Right cardiac atrium (tissue), 5 donors: ENCODE data around the gene COL4A2. TPM values are rescaled to one million over a fixed set of nuclear protein-coding genes. Genes with fewer than 3 reads are reported as not detected.
"Not testable (repeated sequence)": the region's sequence is repeated elsewhere in the genome, so short reads cannot be mapped to it uniquely, and the experiment has no call there.

Experiments used
- ATAC-seq, 2 donors: fragments of 200-7000 bp; cut with Tn5 transposase; one replicate each; pipeline versions ENCODE4 v1.8.0 to v1.9.1; 2020; ENCODE audit warnings: moderate library complexity in 2 of 2, mild to moderate bottlenecking in 1 of 2
- DNase-seq, 3 donors: peaks; one replicate each; pipeline ENCODE4 v3.0.0-alpha.2; 2020
- H3K27ac ChIP-seq: one replicate; pipeline ENCODE4 v1.5.1; 2013; ENCODE audit warnings: mild to moderate bottlenecking, low read length, control low read depth, moderate library complexity
- H3K27me3 ChIP-seq: one replicate; pipeline ENCODE4 v1.6.1; 2013; ENCODE audit not compliant: control insufficient read depth, insufficient read depth
- H3K4me1 ChIP-seq: one replicate; pipeline ENCODE4 v1.6.1; 2013; ENCODE audit warnings: low read length; ENCODE audit not compliant: control insufficient read depth, insufficient read depth
- H3K4me3 ChIP-seq: one replicate; pipeline ENCODE4 v1.5.1; 2013; ENCODE audit warnings: low read length, control low read depth
- H3K9me3 ChIP-seq: one replicate; pipeline ENCODE4 v1.6.1; 2013; ENCODE audit warnings: low read length; ENCODE audit not compliant: control insufficient read depth
- WGBS: extraction: QIAGEN DNeasy Blood & Tissue Kit; methylation state at CpG from one replicate; pipeline ENCODE4 v1.1.7; 2013; 5-methylcytosine and 5-hydroxymethylcytosine counted together
- intact Hi-C, 4 donors: fragments of 100-400 bp; cut with DNase I; formaldehyde crosslinking; loops; one replicate each; pipeline versions ENCODE4 v1.11.0 to v1.14.0; 2022 to 2023
- polyA plus RNA-seq: library from polyadenylated mRNA; stranded (reverse); fragments of 200-250 nt; gene quantifications from one replicate; pipeline ENCODE4 v1.2.3, GENCODE V29; 2013
- total RNA-seq, 4 donors: library from RNA; stranded (reverse); fragmentation: NEBNext Ultra II Directional; extraction: Animal tissue kit (Norgen Biotek cat#: 25700); gene quantifications; one replicate each; pipeline ENCODE4 v1.2.1, GENCODE V29; 2021
- donor health status: healthy with polysubstance abuse.
- donor health status: DM: no; HTN: yes; CAD: no.
- donor health status: DM: no; HTN: no; CAD: no.
- donor health status: DM: no; HTN: yes; CAD: no; lungs with severe emphysema.
- donor health status: DM: yes; HTN: yes; CAD: no.

The COL4A2 gene
- total and polyA plus RNA-seq, 5 donors = 84.7 to 268 (median 103) TPM

DNA sequence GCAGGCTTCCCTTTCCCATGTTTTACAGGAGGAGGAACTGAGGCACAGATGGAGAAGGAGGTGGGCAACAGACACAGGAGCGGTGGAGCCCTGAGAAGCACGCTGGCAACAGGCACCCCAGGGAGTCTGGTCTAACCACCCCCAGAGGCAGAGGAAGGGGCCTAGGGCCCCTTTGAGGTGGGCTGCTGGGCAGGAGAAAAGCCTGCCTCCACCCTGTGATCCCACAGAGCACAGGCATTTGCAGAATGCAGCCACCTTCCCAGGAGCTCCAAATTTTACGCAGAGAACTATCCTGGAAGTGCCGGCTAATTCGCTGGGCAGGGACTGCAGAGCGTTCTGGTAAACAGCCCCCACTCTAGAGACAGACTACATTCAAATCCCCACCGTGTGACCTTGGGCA is 224.0 kb downstream of the COL4A2 start:
- Histone ChIP-seq H3K4me1 (peaks cover 4% of the 10 kb centered on the region), H3K4me3 (no peak overlapping the region), H3K27me3 (no peaks in the 10 kb centered on the region), H3K9me3 (no peaks in the 10 kb centered on the region), H3K27ac (no peak overlapping the region)
- intact Hi-C loops = no loop called here
- DNase-seq = no peak
- WGBS = 95% methylated on average over 7 of the region's 7 CpGs
- ATAC-seq = no peak

DNA sequence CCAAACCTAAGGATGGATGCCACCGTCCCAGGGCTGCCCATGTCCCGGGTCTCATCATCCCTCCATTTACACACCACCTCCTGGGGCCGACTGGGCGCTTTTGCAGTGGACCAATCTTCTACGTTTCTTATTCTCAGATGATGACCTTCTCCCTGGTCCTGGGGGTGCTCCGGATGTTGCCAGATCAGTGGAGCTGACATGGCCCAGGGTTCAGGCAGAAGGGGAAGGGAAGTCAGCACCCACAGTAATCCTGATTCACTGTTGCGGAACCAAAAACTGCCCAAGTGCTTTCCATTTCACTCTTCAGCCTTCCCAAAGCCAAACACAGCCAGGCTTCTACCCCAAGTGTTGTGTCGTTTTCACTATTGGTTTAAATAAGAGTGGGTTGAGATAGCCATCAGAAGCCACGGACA is 224.6 kb downstream of the COL4A2 start:
- Histone ChIP-seq H3K27me3 (no peaks in the 10 kb centered on the region), H3K4me1 (peaks cover 3% of the 10 kb centered on the region), H3K4me3 (no peak overlapping the region), H3K27ac (no peak overlapping the region), H3K9me3 (no peaks in the 10 kb centered on the region)
- no peak for ATAC-seq
- peak in 1 of 3 donors; percentile 37 for DNase-seq
- 78% methylated on average over 9 of the region's 9 CpGs for WGBS
- intact Hi-C loops = no loop called here

DNA sequence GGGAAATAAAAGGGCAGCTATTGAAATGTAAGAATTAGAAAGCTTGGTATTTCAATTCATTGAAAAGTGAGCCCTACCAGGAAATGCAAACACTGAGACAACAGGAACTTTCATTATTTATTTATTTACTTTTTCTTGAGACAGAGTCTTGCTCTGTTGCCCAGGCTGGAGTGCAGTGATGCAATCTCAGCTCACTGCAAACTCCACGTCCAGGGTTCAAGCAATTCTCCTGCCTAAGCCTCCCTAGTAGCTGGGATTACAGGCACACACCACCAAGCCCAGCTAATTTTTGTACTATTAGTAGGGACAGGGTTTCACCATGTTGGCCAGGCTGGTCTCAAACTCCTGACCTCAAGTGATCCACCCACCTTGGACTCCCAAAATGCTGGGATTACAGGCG is 225.2 kb downstream of the COL4A2 start:
- H3K9me3 ChIP-seq, H3K27ac ChIP-seq, ATAC-seq, intact Hi-C loops, DNase-seq, H3K27me3 ChIP-seq, H3K4me1 ChIP-seq, H3K4me3 ChIP-seq: not testable (repeated sequence)
- 76% methylated on average over 2 of the region's 2 CpGs for WGBS

DNA sequence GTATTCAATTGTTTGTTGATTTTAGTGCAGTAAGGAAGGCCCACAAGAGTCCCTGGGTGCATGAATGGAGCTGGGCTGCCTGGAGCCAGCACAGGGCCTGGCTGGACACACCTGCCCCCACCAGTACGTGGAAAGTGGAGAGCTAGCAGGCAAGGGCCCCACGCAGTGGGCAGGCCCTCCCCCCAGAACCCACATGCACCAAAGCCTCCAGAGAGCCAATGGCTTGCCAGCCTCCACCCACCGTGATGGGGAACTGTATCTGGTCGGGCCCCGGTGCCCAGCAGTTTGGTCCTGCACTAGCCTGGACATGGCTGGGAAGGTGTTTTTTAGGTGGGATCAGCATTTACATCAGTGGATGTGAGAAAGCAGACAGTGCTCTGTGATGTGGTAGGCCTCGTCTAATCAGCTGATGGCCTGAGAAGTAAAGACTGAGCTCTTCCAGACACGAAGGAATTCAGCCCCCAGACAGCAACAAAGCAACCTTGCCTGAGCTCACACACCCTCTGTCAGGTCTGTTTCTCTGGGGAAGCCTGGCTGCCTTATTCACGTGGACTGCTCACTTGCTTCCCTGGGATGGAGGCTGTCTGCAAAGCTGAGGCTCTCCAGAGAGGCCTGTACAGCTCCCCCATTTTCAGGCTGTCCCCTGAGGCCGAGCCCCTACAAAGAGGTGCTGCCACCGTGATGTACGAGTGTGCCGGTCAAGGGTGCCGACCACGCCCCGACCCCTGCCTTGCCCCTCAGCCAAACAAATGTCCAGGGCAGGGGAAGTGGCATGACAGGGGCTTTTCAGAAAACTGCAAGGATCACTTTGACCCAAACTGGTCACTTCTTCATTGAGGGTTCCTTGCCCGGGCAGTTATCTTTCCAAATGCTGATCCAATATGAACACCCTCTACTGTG is 226.9 kb downstream of the COL4A2 start:
- WGBS = 87% methylated on average over 16 of the region's 16 CpGs
- peak in 1 of 3 donors; percentile 24 for DNase-seq
- Histone ChIP-seq H3K9me3 (no peaks in the 10 kb centered on the region), H3K27me3 (no peaks in the 10 kb centered on the region), H3K4me1 (peaks cover 5% of the 10 kb centered on the region), H3K27ac (no peak overlapping the region), H3K4me3 (no peak overlapping the region)
- intact Hi-C loops = no loop called here
- ATAC-seq = no peak

DNA sequence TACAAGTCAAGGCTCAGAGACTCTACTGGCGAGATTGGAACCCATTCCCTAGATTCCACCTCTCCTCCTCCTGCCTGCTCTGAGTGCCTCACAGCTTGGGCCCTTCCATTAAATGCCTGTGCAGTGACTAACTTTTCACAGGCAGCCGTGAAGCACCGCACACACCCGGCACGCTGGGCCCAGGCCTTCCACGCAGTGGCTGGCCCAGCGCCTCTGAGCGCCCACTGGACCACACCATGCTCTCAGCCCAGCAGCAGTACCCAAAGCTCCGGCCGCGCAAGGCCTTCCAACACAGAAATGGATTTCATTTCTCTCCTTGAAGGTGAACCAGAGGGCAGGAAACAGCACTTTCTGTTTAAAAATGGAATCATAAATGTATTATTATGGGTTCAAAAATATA is 228.4 kb downstream of the COL4A2 start:
- no peaks in the 10 kb centered on the region for H3K9me3 ChIP-seq
- intact Hi-C loops = no loop called here
- no peak overlapping the region for H3K27ac ChIP-seq
- ATAC-seq (no peak), DNase-seq (no peak)
- no peak overlapping the region for H3K4me3 ChIP-seq
- peaks cover 5% of the 10 kb centered on the region for H3K4me1 ChIP-seq
- WGBS = 95% methylated on average over 11 of the region's 11 CpGs
- H3K27me3 ChIP-seq = no peaks in the 10 kb centered on the region

DNA sequence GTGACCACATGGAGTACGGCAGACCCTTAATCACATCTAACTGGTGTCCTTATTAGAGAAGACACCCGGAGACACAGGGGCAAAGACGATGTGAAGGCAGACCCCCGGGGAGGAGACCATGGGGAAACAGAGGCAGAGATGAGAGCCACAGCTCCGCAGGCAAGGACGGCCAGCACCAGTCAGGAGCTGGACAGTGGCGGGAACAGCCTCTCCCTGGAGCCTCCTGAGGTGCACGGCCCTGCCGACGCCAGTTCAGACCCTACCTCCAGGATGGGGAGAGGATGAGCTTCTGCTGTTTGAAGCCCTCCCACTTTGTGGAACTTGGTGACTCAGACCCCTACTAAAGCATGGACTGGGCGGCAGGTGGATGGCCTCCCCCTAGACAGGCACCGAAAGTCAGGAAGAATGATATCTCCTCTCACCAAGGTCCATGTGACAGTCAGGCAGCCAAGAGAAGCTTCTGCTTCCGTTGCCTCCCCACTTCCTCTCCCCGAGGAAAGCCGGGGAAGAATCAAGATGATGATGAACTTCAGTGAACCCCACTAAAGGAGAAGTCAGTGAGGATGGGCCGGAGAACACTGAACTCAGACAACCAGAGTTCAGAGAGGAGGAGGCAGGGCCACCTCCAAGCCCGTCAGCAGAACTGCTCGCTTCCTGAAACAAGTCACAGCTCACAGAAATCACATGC is 229.1 kb downstream of the COL4A2 start:
- peaks cover 5% of the 10 kb centered on the region for H3K4me1 ChIP-seq
- WGBS = 65% methylated on average over 18 of the region's 18 CpGs
- ATAC-seq (peak; percentile 58 to 62), DNase-seq (peak in 2 of 3 donors; percentile 40 to 77)
- intact Hi-C loops = no loop called here
- no peaks in the 10 kb centered on the region for H3K9me3 ChIP-seq
- H3K4me3 ChIP-seq = no peak overlapping the region
- H3K27me3 ChIP-seq = no peaks in the 10 kb centered on the region
- H3K27ac ChIP-seq = no peak overlapping the region

DNA sequence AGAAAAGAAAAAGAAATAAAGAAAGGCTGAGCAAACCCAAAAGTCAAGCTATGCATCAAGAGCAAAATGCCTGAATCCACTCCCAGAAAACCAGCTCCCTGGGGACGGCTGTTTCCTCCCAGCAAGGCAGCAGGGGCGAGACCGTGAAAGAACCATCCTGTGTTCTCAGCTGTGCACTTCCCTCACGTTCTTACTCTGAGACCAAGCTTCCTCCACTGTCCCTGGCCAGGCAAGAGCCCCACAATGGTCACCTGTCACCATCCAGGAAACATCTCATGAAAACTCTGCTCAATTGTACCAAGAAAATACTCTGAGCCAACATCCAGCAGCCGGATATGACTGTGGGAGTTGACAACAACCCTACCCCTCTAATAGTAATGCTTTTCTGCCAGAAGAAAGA is 231.5 kb downstream of the COL4A2 start:
- ATAC-seq (peak; percentile 51 to 75), DNase-seq (peak; percentile 82 to 91 (median 82))
- 31% methylated on average over 5 of the region's 5 CpGs for WGBS
- no peak overlapping the region for H3K4me3 ChIP-seq
- H3K4me1 ChIP-seq = peaks cover 10% of the 10 kb centered on the region
- H3K27me3 ChIP-seq = no peaks in the 10 kb centered on the region
- H3K9me3 ChIP-seq = no peaks in the 10 kb centered on the region
- intact Hi-C loops = no loop called here
- peak overlapping the region; percentile 13 for H3K27ac ChIP-seq

DNA sequence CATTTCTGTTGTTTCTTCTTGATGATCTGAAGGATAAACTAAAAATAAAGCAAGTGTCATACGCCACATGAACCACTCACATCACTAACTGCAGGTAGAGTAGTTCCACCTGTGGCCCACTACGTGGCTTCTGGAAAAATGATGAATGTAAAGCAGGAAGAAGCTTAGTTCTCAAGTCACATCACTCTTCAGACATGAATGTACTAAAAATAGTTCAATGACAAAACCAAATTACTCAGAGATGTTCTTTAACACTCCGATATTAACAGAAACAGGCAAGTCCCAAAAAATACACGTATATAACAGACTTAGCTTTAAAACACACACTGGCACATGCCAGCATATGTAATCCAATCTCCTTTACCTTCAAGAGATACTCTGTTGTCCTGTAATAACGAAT is 232.8 kb downstream of the COL4A2 start:
- ATAC-seq = no peak
- Histone ChIP-seq H3K27ac (no peak overlapping the region), H3K4me1 (peaks cover 11% of the 10 kb centered on the region), H3K9me3 (no peaks in the 10 kb centered on the region), H3K27me3 (no peaks in the 10 kb centered on the region), H3K4me3 (no peak overlapping the region)
- intact Hi-C loops = no loop called here
- no peak for DNase-seq
- WGBS = 59% methylated on average over 5 of the region's 5 CpGs

DNA sequence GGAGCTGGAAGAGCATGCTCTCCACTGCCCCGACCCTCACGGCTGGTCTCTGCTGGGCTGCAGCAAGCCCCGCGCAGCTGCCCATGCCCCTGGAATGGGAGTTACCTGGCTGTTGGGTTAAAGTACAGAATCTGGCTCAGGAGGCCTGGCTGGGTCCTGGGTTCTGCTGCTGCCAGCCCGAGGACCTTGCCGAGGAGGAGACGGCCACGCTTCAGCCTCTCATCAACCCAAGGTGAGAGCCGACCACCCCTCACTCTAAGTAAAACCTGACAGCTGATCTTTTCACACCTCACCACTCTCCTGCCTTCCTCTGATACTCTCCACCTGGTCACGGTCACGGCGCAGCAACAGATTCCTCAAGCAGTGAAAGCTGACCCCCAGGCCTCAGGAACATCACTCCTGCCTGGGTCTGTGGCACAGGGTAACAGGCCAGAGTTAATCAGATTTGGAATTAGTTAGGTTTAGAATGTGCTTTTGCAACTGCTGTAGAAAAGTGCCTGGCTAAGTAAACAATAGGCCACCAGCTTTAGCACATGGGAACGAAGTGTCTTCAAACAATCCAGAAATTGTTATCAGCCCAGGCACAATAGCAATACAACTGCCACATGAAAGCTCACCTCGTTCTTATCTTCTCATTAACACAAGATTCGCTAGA is 233.9 kb downstream of the COL4A2 start:
- intact Hi-C loops = no loop called here

DNA sequence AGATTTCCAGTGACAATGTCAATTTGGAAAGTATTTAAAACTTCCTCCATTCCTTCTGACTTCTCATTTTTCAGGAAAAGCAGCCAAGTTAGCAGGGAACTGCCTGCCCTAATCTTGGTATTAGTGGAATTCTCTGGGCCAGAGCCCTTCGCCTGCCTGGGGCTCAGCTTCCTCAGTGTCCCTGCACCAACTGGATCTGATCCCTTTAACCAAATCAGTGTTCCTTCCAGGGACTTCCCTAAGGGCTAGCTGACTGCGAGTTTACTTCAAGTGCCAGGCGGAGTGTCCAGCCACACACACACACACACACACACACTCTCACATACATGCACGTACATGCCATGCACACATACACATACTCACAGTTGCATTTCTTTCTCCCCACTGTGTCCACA is 234.4 kb downstream of the COL4A2 start:
- ATAC-seq = peak; percentile 34 to 58
- Histone ChIP-seq H3K4me1 (peaks cover 9% of the 10 kb centered on the region), H3K9me3 (no peaks in the 10 kb centered on the region), H3K27ac (no peak overlapping the region), H3K4me3 (no peak overlapping the region), H3K27me3 (no peaks in the 10 kb centered on the region)
- intact Hi-C loops = no loop called here
- peak in 2 of 3 donors; percentile 47 to 59 for DNase-seq
- 32% methylated on average over 4 of the region's 4 CpGs for WGBS

More for the DNA sequence above, 233.9 kb downstream of the COL4A2 start:
- H3K9me3 ChIP-seq = no peaks in the 10 kb centered on the region
- peaks cover 9% of the 10 kb centered on the region for H3K4me1 ChIP-seq
- ATAC-seq = peak in 1 of 2 donors; percentile 14
- 61% methylated on average over 15 of the region's 15 CpGs for WGBS
- no peaks in the 10 kb centered on the region for H3K27me3 ChIP-seq
- peak in 1 of 3 donors; percentile 43 for DNase-seq
- peak overlapping the region; percentile 7 for H3K27ac ChIP-seq
- no peak overlapping the region for H3K4me3 ChIP-seq
